Cerebellar cortex (tissue), 1 donor: ENCODE measurements around the gene CDC20.

Source experiments
- DNase-seq: peaks from one replicate; pipeline ENCODE4 v3.0.0-alpha.2; 2015; ENCODE audit warnings: low spot score

The CDC20 gene

DNA sequence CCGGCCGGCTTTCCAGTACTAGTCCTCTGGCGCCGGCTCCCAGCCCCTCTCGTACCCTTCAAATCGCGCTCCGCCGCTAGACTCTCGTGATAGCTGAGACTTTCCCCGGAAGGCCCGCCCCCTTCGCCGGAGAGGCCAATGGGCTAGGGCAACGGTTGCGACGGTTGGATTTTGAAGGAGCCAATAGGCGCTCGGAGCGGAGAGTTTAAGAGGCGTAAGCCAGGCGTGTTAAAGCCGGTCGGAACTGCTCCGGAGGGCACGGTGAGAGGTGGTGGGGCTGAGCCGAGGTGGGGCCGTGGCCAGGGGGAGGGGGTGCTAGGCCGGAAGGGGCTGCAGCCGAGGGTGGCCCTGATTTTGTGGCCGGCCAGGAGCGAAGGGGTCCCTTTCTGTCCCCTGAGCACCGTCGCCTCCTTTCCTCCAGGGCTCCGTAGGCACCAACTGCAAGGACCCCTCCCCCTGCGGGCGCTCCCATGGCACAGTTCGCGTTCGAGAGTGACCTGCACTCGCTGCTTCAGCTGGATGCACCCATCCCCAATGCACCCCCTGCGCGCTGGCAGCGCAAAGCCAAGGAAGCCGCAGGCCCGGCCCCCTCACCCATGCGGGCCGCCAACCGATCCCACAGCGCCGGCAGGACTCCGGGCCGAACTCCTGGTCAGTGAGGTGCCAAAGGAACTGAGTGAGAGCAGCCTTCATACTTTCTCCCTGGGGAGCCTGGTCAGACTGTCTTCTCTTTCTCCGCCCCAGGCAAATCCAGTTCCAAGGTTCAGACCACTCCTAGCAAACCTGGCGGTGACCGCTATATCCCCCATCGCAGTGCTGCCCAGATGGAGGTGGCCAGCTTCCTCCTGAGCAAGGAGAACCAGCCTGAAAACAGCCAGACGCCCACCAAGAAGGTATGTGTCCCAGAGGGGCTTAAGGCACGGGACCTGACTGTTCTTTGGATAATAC is at the start of gene CDC20:
Gene CDC20, plus strand, starts transcription at position 236 of the 948 bp plus-strand sequence. Its CDS starts 235 bp downstream, at position 471.
- DNase-seq: peak; percentile 98

DNA sequence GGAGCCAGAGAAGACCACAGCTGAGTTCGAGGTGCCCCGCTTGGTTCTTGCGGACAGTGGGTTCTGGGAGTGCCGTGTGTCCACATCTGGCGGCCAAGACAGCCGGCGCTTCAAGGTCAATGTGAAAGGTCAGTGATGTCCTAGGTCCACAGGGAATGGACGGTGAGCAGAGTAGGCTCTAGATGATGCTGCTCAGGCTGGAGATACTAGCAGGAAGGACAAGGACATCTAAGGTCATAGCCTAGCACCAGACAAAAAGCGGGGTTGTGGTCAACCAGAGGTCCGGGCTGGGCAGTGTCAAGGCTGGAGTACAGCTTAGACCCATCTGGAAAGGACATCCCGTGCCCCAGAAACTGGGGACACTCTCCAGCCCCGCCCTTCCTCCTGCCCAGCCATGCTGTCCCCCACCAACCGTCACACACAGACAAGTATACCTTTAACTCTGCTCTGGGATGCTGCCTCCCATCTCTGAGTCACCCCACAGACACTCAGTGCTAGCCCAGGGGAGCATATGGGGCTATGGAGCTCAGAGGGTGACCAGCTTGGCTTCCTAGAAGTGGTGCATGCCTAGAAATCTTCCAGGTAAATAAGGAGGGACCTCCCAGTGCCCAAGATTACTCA is 49.3 kb upstream of the CDC20 start:
- no peak for DNase-seq

DNA sequence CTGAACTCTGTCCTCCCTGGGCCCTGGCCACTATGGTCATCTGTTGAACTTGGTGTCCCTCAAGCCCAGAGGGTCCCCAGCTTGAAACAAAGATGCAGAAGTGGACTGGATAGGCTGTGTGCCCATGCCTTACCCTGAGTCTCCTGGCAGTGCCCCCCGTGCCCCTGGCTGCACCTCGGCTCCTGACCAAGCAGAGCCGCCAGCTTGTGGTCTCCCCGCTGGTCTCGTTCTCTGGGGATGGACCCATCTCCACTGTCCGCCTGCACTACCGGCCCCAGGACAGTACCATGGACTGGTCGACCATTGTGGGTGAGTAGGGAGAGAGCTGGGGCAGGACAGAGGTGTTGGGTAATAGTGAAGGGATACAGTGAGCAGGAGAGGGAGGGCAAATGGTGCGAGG is 47.3 kb upstream of the CDC20 start:
- DNase-seq: no peak

DNA sequence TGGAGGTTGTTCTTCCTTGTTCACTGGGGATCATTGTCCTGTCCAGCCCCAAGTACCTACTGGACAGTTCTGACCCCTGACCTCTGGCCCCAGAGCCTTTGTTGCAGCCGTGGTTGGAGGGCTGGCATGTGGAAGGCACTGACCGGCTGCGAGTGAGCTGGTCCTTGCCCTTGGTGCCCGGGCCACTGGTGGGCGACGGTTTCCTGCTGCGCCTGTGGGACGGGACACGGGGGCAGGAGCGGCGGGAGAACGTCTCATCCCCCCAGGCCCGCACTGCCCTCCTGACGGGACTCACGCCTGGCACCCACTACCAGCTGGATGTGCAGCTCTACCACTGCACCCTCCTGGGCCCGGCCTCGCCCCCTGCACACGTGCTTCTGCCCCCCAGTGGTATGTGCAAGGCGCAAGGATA is 46.6 kb upstream of the CDC20 start:
- DNase-seq: no peak

DNA sequence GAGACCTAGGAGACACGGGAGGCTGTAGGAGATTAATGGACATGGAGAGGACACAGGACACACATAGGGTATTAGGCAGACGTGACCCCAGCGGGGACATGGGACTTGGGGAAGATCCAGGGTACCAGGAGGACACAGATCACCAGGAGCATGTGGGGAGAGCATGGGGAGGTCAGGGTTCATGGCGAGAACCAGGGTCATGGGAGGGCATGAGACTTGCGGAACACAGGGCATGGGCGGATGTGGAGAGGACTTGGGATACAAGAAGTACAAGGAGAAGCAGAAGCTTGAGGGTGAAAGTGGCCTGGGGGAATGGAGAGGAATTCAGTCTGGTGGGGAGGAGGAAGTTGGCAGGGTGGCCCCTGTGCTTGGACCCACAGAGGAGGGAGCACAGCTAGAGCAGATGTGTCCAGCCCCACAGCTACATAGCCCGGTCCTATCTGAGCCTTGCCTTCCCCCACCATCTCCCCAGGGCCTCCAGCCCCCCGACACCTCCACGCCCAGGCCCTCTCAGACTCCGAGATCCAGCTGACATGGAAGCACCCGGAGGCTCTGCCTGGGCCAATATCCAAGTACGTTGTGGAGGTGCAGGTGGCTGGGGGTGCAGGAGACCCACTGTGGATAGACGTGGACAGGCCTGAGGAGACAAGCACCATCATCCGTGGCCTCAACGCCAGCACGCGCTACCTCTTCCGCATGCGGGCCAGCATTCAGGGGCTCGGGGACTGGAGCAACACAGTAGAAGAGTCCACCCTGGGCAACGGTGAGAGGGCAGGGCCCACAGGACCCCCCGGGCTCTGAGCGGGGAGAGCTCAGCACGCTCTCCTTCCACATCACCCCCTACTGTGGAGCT is 45.9 kb upstream of the CDC20 start:
- no peak for DNase-seq

DNA sequence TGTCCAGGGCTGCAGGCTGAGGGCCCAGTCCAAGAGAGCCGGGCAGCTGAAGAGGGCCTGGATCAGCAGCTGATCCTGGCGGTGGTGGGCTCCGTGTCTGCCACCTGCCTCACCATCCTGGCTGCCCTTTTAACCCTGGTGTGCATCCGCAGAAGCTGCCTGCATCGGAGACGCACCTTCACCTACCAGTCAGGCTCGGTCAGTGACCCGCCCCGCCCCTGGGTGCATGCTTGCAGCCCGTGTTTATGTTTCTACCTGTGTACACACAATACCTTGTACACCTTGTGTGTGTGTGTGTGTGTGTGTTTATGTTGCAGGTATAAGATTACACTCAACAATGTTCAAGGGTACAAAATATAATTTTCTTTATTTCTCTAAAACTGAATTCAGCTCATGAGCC is 45.0 kb upstream of the CDC20 start:
- no peak for DNase-seq

GRCh38 chr1:43314233-43314632 is 44.5 kb upstream of the CDC20 start:
- DNase-seq: no peak

GRCh38 chr1:43315481-43315880 is 43.3 kb upstream of the CDC20 start:
- DNase-seq: no peak

GRCh38 chr1:43315963-43316737 is 42.6 kb upstream of the CDC20 start:
- peak; percentile 17 for DNase-seq

GRCh38 chr1:43316738-43317520 is 41.9 kb upstream of the CDC20 start:
- no peak for DNase-seq

GRCh38 chr1:43317817-43318471 is 40.8 kb upstream of the CDC20 start:
- DNase-seq: peak; percentile 86

DNA sequence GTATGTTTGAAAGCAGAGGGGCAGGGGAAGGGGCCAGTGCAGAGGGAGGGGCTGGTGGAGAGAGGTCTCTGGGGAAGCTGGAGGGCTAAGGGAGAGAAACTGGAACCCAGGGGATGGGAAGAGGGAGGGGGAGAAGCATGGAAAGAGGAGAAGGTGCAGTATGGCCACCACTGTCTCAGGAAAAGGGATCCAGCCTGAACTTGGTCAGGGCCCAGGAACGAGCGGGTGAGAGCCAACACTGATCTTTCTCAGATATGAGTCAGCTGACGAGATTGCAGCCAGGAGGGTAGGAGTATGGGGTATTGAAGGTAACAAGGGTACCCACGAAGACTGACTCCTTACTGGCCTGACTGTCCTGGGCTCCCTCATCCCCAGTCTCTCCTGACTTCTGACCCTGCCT is 40.0 kb upstream of the CDC20 start:
- no peak for DNase-seq

GRCh38 chr1:43319288-43319687 is 39.5 kb upstream of the CDC20 start:
- no peak for DNase-seq

DNA sequence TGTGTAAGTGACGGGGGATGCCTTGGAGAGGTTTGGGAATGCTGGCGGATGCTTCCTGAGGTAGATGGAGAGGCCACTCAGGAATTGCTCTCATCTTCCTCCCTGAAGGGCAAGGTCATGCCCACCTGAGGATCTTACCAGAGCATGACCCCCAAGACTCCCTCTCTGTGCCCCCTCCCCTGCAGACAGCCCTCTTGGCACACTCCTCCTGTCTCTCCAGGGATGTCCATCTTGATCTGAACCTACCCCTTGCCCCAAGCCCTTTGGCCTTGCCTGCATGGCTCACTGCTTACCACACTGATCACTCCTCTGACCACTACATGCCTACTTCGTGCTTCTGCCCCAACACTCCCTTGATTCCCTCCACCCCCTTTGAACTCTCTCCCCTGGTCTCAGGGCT is 39.0 kb upstream of the CDC20 start:
- DNase-seq: no peak

DNA sequence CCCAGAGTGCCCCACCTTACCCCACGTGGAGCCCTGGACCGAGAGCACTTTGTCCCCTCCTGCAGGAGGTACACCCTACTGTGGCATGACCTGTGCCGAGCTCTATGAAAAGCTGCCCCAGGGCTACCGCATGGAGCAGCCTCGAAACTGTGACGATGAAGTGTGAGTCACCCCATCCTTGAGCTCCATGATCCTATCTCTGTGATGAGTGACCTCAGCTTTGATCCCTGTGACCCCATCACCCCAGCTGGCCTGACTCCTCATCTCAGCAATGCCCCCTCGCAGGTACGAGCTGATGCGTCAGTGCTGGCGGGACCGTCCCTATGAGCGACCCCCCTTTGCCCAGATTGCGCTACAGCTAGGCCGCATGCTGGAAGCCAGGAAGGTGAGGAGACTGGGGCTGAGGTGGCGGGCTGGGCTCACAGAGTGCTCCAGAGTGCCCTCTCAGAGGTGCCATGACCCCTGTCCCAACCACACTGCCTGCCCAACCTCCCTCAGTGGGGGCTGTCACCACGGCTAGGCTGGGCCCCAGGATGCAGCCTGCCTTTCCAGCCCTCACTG is 37.4 kb upstream of the CDC20 start:
- DNase-seq: no peak

DNA sequence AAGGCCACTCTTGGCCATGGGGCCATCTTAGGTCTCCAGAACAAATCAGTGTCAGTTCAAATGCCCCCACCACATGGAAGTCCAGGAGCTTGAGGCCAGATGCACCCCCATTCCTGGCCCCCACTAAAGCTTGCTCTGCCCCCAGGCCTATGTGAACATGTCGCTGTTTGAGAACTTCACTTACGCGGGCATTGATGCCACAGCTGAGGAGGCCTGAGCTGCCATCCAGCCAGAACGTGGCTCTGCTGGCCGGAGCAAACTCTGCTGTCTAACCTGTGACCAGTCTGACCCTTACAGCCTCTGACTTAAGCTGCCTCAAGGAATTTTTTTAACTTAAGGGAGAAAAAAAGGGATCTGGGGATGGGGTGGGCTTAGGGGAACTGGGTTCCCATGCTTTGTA is 36.3 kb upstream of the CDC20 start:
- no peak for DNase-seq

DNA sequence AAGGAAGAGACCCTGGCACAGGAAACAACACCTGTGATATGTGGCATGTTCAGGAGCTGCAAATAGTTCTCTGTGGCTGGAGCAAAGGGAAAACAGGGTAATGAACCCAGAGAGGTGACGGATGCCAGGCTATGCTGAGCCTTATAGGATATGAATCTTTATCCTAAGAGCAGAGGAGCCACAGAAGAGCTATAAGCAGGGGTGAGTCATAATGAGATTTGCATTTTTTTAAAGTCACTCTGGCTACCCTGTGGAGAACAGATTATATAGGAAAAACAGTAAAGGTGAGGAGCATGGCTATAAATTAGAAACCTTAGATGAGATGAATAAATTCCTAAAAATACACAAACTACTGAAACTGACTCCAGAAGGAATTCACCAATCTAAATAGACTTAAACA is 34.0 kb upstream of the CDC20 start:
- no peak for DNase-seq

GRCh38 chr1:43325381-43325780 is 33.4 kb upstream of the CDC20 start:
- no peak for DNase-seq

GRCh38 chr1:43327549-43328292 is 31.1 kb upstream of the CDC20 start:
- no peak for DNase-seq
